GM12873 (cell line): Measurements from ENCODE around the gene MAN1C1.

Source experiments
- CTCF ChIP-seq: IDR thresholded peaks from 2 replicates; pipeline ENCODE4 v1.5.1; 2012; ENCODE audit warnings: low read depth, mild to moderate bottlenecking, moderate library complexity, low read length, control low read depth; ENCODE audit not compliant: insufficient read depth; ENCODE audit errors: missing control alignments

Gene MAN1C1

GRCh38 chr1:25785333-25786067 is 168.9 kb downstream of the MAN1C1 start:
- no peak for TF ChIP-seq CTCF

- TF ChIP-seq CTCF = no peak
Observed at GRCh38 chr1:25786887-25787759, 170.5 kb downstream of the MAN1C1 start.

GRCh38 chr1:25787760-25788166 is 171.2 kb downstream of the MAN1C1 start:
- TF ChIP-seq CTCF = no peak

DNA sequence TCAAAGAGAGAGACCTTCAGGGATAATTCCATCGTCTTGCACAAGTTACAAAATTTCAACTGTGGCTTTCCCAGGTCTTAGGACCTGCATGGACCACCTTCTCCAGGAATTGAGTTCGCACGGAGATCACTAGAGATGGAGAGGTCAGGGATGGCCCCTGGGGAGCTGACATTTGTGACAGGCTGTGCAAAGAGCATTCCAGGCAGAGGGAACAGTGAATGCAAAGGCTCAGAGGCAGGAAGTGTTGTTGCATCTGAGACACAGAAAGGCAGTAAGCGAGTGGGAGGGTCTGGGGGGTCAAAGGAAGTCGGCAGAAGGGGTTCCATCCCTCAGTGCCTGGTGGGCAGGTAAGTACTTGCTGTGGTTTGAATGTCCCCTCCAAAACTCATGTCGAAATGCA is 173.9 kb downstream of the MAN1C1 start:
- TF ChIP-seq CTCF = no peak

DNA sequence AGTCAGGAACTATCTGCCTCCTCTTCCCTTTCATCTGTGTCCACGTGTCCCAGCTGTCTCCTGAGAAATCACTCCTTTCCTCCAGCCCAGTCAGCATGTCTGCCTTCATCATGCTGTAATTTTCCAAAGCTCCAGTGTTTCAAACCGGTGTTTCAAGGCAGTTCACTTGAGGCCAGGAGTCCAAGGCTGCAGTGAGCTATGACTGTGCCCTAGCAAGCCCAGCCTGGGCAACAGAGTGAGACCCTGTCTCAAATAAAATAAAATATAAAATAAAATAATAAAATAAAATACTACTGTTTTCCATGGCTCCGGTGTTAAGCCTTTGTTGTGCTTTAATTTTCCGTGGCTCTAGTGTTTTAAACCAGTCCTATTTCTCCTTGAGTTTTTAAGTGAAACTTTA is 175.5 kb downstream of the MAN1C1 start:
- no peak for TF ChIP-seq CTCF

DNA sequence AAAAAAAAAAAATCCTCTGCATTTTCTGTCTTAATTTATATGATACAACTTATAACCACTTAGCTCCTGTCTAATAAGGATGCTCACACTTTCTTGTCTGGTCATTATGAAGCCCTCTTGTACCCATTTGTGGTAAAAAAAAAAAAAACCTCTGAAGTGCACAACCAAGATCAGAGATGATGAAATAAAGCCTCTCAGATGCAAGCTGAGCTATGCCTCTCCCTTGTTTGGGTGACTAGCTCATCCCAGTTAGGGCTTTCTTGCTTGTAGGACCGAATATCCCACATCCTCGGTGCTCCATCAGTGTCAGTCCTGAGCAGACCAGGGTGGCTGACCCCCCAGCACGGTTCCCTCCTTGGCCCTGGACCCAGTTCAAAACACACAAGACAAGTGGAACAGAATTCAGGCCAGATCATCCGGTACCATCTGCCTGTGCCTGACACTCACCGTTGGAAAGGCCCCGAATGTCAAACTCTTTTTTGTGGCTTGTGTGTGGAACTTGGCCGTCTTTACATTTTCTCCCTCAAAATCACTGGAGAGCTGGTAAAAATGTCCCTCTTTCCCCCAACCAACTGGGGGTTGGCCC is 177.1 kb downstream of the MAN1C1 start:
- no peak for TF ChIP-seq CTCF

DNA sequence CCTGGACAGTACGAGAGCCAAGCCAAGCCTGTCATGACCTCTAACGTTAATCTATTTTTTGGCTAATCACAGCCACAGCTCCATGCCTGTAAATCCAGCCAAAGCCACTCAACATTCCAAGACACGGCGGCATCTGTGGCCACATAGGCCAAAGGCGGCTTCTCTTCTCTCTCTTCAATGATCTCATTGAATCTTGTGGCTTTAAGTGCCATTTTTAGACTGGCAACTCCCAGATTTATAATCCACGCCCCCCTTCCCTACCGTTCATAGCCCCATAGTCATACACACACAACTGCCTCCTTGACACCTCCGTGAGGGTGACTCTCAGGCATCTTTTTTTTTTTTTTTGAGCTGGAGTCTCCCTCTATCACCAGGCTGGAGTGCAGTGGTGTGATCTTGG is 177.7 kb downstream of the MAN1C1 start:
- TF ChIP-seq CTCF = no peak
